Type B pancreatic cell (in vitro differentiated cells): ENCODE data around the gene E2F7. TPM values are rescaled to one million over a fixed set of nuclear protein-coding genes. Genes with fewer than 3 reads are reported as not detected.
A peak's percentile ranks its signal among the peaks of the same experiment; 100 is the strongest.

Experiments used
- DNase-seq: peaks from one replicate; pipeline ENCODE4 v3.0.0; 2021; ENCODE audit warnings: mixed read lengths; ENCODE audit not compliant: unreplicated experiment; ENCODE audit errors: extremely low spot score
- H3K27ac Mint-ChIP-seq: 2 replicates; pipeline ENCODE4 v1.8.0; 2021; ENCODE audit warnings: mild to moderate bottlenecking, mixed read lengths
- H3K27me3 Mint-ChIP-seq: 2 replicates; pipeline ENCODE4 v1.8.0; 2021; ENCODE audit warnings: mixed read lengths
- H3K36me3 Mint-ChIP-seq: 2 replicates; pipeline ENCODE4 v1.8.0; 2021; ENCODE audit warnings: mixed read lengths
- H3K4me1 Mint-ChIP-seq: one replicate; pipeline ENCODE4 v1.8.0; 2021; ENCODE audit warnings: mixed read lengths; ENCODE audit not compliant: unreplicated experiment
- H3K4me3 Mint-ChIP-seq: 2 replicates; pipeline ENCODE4 v1.8.0; 2021; ENCODE audit warnings: mild to moderate bottlenecking, mixed read lengths
- H3K9me3 Mint-ChIP-seq: 2 replicates; pipeline ENCODE4 v1.8.0; 2021; ENCODE audit warnings: mixed read lengths
- total RNA-seq: library from RNA; stranded (reverse); gene quantifications from 2 replicates; pipeline ENCODE4 v1.2.1, GENCODE V29; 2021; ENCODE audit warnings: low replicate concordance
- TF ChIP-seq, protein P1 (sequence below): fragments of 200-600 bp; sonication (generic); conservative IDR thresholded peaks from 2 replicates; pipeline ENCODE4 v1.5.0; 2021; ENCODE audit warnings: antibody characterized with exemption, mild to moderate bottlenecking

E2F7 gene
- total RNA-seq, 1 donor from 2014 or later, result 24.8 TPM

DNA sequence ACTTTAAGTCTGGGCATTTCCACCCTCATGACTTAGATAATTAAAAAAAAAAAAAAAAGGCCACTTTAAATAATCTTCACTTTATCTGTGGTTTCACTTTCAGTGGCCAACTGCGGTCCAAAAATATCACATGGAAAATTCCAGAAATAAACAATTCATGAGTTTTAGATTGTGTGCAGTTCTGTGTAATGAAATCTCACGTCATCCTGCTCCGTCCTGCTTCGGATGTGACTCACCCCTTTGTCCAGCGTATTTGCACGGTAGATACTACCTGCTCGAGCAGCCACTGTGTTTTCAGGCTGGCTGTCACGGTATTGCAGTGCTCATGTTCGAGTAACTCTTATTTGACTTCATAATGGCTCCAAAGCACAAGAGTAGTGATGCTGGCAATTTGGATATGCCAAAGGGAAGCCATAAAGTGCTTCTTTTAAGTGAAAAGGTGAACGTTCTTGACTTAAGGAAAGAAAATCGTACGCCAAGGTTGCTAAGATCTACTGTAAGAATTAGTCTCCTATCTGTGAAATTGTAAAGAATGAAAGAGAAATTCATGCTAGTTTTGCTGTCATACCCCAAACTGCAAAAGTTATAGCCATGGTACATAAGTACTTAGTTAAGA, 2.4 kb downstream of the E2F7 start:
- TF ChIP-seq, protein P1, sequence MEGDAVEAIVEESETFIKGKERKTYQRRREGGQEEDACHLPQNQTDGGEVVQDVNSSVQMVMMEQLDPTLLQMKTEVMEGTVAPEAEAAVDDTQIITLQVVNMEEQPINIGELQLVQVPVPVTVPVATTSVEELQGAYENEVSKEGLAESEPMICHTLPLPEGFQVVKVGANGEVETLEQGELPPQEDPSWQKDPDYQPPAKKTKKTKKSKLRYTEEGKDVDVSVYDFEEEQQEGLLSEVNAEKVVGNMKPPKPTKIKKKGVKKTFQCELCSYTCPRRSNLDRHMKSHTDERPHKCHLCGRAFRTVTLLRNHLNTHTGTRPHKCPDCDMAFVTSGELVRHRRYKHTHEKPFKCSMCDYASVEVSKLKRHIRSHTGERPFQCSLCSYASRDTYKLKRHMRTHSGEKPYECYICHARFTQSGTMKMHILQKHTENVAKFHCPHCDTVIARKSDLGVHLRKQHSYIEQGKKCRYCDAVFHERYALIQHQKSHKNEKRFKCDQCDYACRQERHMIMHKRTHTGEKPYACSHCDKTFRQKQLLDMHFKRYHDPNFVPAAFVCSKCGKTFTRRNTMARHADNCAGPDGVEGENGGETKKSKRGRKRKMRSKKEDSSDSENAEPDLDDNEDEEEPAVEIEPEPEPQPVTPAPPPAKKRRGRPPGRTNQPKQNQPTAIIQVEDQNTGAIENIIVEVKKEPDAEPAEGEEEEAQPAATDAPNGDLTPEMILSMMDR, result no peak
- Mint-ChIP-seq H3K9me3 (no peaks in the 10 kb centered on the region), H3K27me3 (no peaks in the 10 kb centered on the region), H3K36me3 (peaks cover 40% of the 10 kb centered on the region), H3K4me3 (peak overlapping the region; percentile 54), H3K4me1 (peaks cover 26% of the 10 kb centered on the region), H3K27ac (no peak overlapping the region)
- DNase-seq, result no peak

DNA sequence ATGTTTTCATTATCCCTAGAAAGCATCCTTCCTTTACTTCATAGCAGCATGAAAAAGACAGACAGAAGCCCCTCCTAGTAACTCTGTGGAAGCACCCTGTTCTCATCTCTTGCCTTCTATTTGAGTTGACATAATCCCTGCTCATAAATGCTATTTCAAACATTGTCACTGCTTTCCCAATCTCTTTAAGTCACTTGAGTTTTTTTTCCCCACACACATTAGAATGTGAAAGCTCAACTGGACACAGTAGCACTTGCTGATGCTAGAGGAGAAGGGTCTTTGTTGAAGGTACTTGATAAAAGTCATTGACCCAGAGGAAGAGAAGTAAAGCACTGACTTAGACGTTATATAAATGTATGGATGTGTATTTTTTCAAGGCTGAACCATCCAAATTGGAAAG, 3.0 kb downstream of the E2F7 start:
- no peak overlapping the region for H3K4me3 Mint-ChIP-seq
- H3K36me3 Mint-ChIP-seq, result peaks cover 45% of the 10 kb centered on the region
- no peak for DNase-seq
- H3K27me3 Mint-ChIP-seq, result no peaks in the 10 kb centered on the region
- H3K4me1 Mint-ChIP-seq, result peaks cover 26% of the 10 kb centered on the region
- TF ChIP-seq, protein P1, result no peak
- H3K27ac Mint-ChIP-seq, result no peak overlapping the region
- H3K9me3 Mint-ChIP-seq, result no peaks in the 10 kb centered on the region

DNA sequence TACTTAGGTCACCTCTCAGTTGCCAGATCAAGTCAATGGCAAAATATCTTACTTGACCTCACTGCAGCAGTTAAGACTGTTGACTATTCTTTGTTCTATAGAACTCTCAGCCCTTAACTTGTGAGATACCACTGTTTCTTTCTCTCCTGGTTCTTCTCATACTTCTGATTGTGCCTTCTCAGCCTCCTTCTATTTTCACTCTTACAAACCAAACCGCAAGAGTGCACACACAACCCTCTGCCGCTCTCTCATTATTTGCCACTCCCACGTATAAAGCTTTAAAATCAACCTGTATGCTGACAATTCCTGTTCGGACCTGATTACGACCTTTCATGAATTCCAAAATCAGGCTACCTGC, 4.5 kb downstream of the E2F7 start:
- H3K4me1 Mint-ChIP-seq, result peaks cover 26% of the 10 kb centered on the region
- H3K27me3 Mint-ChIP-seq, result no peaks in the 10 kb centered on the region
- TF ChIP-seq, protein P1, result no peak
- H3K27ac Mint-ChIP-seq, result no peak overlapping the region
- no peaks in the 10 kb centered on the region for H3K9me3 Mint-ChIP-seq
- no peak for DNase-seq
- H3K4me3 Mint-ChIP-seq, result no peak overlapping the region
- H3K36me3 Mint-ChIP-seq, result peaks cover 51% of the 10 kb centered on the region

DNA sequence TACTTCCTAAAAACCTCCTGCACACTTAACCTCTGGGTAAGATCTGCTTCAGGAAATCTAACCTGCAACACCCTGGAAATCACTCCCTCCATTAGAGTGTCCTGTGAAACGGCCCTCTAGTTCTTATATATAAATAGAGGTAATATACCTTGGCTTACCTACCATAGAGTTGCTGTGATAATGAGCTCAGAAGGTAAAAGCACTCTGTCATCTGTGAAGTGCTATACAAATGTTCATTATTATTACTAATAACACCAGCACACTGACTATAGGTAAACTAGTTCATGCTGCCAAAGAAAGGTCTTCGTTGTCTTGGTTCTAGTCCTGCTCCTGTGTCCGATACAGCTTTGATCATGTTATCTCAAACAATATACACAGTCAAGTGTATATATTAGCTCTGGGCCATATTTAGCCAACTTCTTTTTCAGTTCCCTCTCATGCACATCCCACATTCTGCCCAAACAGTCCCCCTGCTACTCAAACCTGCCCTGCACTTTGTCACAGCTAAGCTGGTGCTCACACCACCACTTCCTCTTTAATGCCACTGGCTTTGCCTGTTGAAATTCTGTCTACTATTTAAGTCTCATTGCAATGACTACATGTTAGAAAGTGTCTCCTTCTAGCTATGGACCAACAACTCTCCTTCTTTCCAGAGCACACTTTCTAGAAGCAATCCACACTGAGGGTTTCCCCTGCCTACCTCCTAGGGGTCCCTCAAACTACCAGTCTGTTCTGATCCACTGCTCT, 5.1 kb downstream of the E2F7 start:
- no peak for DNase-seq
- H3K36me3 Mint-ChIP-seq, result peaks cover 51% of the 10 kb centered on the region
- no peaks in the 10 kb centered on the region for H3K27me3 Mint-ChIP-seq
- peaks cover 26% of the 10 kb centered on the region for H3K4me1 Mint-ChIP-seq
- H3K9me3 Mint-ChIP-seq, result no peaks in the 10 kb centered on the region
- no peak overlapping the region for H3K27ac Mint-ChIP-seq
- H3K4me3 Mint-ChIP-seq, result no peak overlapping the region
- TF ChIP-seq, protein P1, result no peak

DNA sequence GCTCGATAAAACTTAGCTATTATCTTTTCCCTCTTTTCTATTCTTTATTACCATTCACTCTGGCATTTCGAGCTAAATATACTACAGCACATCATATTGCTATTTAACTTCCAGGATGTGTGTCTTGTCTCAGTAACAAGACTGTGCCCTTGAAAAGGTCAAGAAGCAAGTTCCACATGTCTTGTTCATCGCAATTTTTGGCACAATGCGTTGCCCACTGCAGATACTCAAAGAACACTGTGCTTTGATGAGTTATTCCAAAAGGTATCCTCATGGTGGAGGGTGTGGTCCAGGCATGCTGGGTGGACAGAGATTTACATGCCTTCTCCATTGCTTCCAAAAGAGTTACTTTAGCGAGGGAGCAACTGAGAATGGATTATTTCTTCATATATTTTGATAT, 6.6 kb downstream of the E2F7 start:
- Mint-ChIP-seq H3K4me3 (no peak overlapping the region), H3K27ac (no peak overlapping the region), H3K9me3 (no peaks in the 10 kb centered on the region), H3K36me3 (peaks cover 59% of the 10 kb centered on the region), H3K4me1 (peaks cover 22% of the 10 kb centered on the region), H3K27me3 (no peaks in the 10 kb centered on the region)
- TF ChIP-seq, protein P1, result no peak
- DNase-seq, result no peak
